ENCODE results near the gene C19orf47.

GRCh38 chr19:40337107-40337506 lies 11.1 kb downstream of the C19orf47 start:
- TF ChIP-seq, protein P1, sequence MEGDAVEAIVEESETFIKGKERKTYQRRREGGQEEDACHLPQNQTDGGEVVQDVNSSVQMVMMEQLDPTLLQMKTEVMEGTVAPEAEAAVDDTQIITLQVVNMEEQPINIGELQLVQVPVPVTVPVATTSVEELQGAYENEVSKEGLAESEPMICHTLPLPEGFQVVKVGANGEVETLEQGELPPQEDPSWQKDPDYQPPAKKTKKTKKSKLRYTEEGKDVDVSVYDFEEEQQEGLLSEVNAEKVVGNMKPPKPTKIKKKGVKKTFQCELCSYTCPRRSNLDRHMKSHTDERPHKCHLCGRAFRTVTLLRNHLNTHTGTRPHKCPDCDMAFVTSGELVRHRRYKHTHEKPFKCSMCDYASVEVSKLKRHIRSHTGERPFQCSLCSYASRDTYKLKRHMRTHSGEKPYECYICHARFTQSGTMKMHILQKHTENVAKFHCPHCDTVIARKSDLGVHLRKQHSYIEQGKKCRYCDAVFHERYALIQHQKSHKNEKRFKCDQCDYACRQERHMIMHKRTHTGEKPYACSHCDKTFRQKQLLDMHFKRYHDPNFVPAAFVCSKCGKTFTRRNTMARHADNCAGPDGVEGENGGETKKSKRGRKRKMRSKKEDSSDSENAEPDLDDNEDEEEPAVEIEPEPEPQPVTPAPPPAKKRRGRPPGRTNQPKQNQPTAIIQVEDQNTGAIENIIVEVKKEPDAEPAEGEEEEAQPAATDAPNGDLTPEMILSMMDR (IDR thresholded peaks at IDR 0.05) = no peak
- TF ChIP-seq EZH2 (IDR thresholded peaks at IDR 0.05) = no peak

All from neural progenitor cell (in vitro differentiated cells).